ENCODE measurements around the gene KDM4C. TPM values are rescaled to one million over a fixed set of nuclear protein-coding genes. Genes with fewer than 3 reads are reported as not detected.

The KDM4C gene
- total RNA-seq, 1 donor from 2014 or later = 63.5 TPM

GRCh38 chr9:7145361-7146069 is 387.7 kb downstream of the KDM4C start:
- no peak for TF ChIP-seq CTCF (IDR thresholded peaks at IDR 0.05; ENCODE audit: partially characterized antibody, unreplicated experiment)
- Mint-ChIP-seq H3K4me3 (ENCODE audit: unreplicated experiment) (no peak overlapping the region), H3K27ac (ENCODE audit: unreplicated experiment) (no peak overlapping the region), H3K4me1 (ENCODE audit: low read depth, unreplicated experiment) (peaks cover 4% of the 10 kb centered on the region), H3K36me3 (ENCODE audit: unreplicated experiment) (no peaks in the 10 kb centered on the region), H3K9me3 (ENCODE audit: unreplicated experiment) (no peaks in the 10 kb centered on the region), H3K27me3 (ENCODE audit: unreplicated experiment) (no peaks in the 10 kb centered on the region)
- no peak for DNase-seq

GRCh38 chr9:7146582-7146981 is 388.8 kb downstream of the KDM4C start:
- Mint-ChIP-seq H3K4me3 (ENCODE audit: unreplicated experiment) (no peak overlapping the region), H3K9me3 (ENCODE audit: unreplicated experiment) (no peaks in the 10 kb centered on the region), H3K27ac (ENCODE audit: unreplicated experiment) (no peak overlapping the region), H3K36me3 (ENCODE audit: unreplicated experiment) (no peaks in the 10 kb centered on the region), H3K4me1 (ENCODE audit: low read depth, unreplicated experiment) (peaks cover 4% of the 10 kb centered on the region), H3K27me3 (ENCODE audit: unreplicated experiment) (no peaks in the 10 kb centered on the region)
- TF ChIP-seq CTCF (IDR thresholded peaks at IDR 0.05; ENCODE audit: partially characterized antibody, unreplicated experiment) = no peak
- DNase-seq = no peak

- no peak overlapping the region for H3K27ac Mint-ChIP-seq (ENCODE audit: unreplicated experiment)
- no peaks in the 10 kb centered on the region for H3K36me3 Mint-ChIP-seq (ENCODE audit: unreplicated experiment)
- no peak for DNase-seq
- no peaks in the 10 kb centered on the region for H3K9me3 Mint-ChIP-seq (ENCODE audit: unreplicated experiment)
- H3K4me3 Mint-ChIP-seq (ENCODE audit: unreplicated experiment) = no peak overlapping the region
- H3K27me3 Mint-ChIP-seq (ENCODE audit: unreplicated experiment) = no peaks in the 10 kb centered on the region
- no peak for TF ChIP-seq CTCF (IDR thresholded peaks at IDR 0.05; ENCODE audit: partially characterized antibody, unreplicated experiment)
- peaks cover 4% of the 10 kb centered on the region for H3K4me1 Mint-ChIP-seq (ENCODE audit: low read depth, unreplicated experiment)
These were observed 389.6 kb downstream of the KDM4C start for GRCh38 chr9:7147121-7148090.

- H3K27me3 Mint-ChIP-seq (ENCODE audit: unreplicated experiment) = no peaks in the 10 kb centered on the region
- peaks cover 4% of the 10 kb centered on the region for H3K4me1 Mint-ChIP-seq (ENCODE audit: low read depth, unreplicated experiment)
- no peak for DNase-seq
- TF ChIP-seq CTCF (IDR thresholded peaks at IDR 0.05; ENCODE audit: partially characterized antibody, unreplicated experiment) = no peak
- H3K27ac Mint-ChIP-seq (ENCODE audit: unreplicated experiment) = no peak overlapping the region
- no peaks in the 10 kb centered on the region for H3K9me3 Mint-ChIP-seq (ENCODE audit: unreplicated experiment)
- no peak overlapping the region for H3K4me3 Mint-ChIP-seq (ENCODE audit: unreplicated experiment)
- no peaks in the 10 kb centered on the region for H3K36me3 Mint-ChIP-seq (ENCODE audit: unreplicated experiment)
These were observed 390.5 kb downstream of the KDM4C start for GRCh38 chr9:7148243-7148765.
